GM12875 (cell line): ENCODE data around the gene FAU.

Source experiments
- H3K4me3 ChIP-seq: one replicate; pipeline ENCODE4 v1.5.1; 2011; ENCODE audit warnings: low read depth, low read length, control low read depth
- TF ChIP-seq, protein P1 (sequence below): IDR thresholded peaks from 2 replicates; pipeline ENCODE4 v1.5.1; 2011; ENCODE audit warnings: low read depth, mild to moderate bottlenecking, control low read depth, inconsistent platforms, low read length, moderate library complexity, borderline replicate concordance; ENCODE audit not compliant: insufficient read depth

The FAU gene

GRCh38 chr11:65090628-65091027 lies 31.3 kb downstream of the FAU start:
- TF ChIP-seq, protein P1, sequence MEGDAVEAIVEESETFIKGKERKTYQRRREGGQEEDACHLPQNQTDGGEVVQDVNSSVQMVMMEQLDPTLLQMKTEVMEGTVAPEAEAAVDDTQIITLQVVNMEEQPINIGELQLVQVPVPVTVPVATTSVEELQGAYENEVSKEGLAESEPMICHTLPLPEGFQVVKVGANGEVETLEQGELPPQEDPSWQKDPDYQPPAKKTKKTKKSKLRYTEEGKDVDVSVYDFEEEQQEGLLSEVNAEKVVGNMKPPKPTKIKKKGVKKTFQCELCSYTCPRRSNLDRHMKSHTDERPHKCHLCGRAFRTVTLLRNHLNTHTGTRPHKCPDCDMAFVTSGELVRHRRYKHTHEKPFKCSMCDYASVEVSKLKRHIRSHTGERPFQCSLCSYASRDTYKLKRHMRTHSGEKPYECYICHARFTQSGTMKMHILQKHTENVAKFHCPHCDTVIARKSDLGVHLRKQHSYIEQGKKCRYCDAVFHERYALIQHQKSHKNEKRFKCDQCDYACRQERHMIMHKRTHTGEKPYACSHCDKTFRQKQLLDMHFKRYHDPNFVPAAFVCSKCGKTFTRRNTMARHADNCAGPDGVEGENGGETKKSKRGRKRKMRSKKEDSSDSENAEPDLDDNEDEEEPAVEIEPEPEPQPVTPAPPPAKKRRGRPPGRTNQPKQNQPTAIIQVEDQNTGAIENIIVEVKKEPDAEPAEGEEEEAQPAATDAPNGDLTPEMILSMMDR: no peak
- H3K4me3 ChIP-seq: no peak overlapping the region

DNA sequence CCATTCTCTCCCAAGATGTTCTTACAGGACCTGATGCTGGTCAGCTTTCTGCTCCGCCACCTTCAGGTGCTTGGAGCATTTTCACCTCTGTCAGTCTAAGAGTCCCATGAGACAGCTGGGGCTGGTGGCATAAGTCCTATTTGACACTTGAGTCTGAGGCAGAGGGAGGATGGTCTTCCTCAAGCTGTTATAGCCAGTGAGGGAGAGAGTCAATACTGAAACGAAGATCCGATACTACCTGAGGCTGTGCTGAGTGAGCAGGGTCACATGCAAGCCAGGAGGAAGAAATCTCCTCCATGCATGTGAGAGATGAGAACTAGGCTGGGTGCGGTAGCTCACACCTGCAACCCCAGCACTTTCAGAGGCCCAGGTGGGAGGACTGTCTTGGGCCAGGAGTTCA lies 32.3 kb downstream of the FAU start:
- no peak overlapping the region for H3K4me3 ChIP-seq
- TF ChIP-seq, protein P1: no peak

DNA sequence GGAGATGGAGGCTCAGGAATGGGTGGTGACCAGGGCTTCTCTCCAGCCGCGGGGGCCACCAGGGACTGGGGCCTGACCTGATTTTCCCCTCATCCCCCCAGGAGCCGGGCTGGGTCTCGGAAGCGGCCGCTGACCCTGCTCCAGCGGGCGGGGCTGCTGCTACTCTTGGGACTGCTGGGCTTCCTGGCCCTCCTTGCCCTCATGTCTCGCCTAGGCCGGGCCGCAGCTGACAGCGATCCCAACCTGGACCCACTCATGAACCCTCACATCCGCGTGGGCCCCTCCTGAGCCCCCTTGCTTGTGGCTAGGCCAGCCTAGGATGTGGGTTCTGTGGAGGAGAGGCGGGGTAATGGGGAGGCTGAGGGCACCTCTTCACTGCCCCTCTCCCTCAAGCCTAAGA lies 34.1 kb downstream of the FAU start:
- TF ChIP-seq, protein P1: no peak
- no peak overlapping the region for H3K4me3 ChIP-seq

- TF ChIP-seq, protein P1: no peak
- H3K4me3 ChIP-seq: no peak overlapping the region
Observed at GRCh38 chr11:65087216-65087615, 34.7 kb downstream of the FAU start.

DNA sequence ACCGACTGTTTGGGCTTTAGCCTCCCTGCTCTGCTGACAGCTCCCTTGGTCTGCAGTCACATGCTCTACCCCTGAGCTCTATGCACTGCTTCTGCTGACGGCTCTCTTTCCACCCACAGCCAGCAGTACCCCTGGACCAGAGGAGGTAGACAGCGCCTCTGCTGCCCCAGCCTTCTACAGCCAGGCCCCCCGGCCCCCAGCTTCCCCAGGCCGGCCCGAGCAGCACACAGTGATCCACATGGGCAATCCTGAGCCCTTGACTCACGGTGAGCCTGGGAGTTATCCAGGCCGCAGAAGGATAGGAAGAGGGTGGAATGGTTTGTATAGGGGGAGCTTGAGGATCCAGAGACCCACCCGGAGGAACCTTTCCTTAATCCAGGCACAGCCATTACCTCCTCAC lies 35.1 kb downstream of the FAU start:
- TF ChIP-seq, protein P1: no peak
- no peak overlapping the region for H3K4me3 ChIP-seq

DNA sequence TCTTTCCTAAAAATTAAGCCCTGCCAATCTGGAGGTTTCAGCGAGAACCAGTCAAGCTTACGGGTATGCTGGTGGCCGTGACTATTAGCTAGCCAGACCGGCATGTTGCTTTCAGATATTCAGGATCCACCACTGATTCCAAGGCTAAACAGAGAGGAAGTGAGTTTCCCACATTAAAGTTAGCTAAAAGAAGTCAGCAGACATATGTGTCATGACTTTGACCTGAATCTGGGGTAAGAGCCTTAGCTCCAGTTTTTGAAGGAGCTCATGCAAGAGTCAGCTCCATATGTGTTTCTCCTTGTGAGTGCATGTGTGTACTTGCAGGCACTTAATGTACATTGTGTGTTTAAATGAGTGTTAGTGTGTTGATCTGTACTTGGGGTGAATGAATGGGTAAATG lies 36.5 kb downstream of the FAU start:
- no peak overlapping the region for H3K4me3 ChIP-seq
- TF ChIP-seq, protein P1: no peak

GRCh38 chr11:65084598-65085375 lies 37.1 kb downstream of the FAU start:
- TF ChIP-seq, protein P1: no peak
- peak overlapping the region; percentile 84 for H3K4me3 ChIP-seq
